ENCODE data around the gene BARHL1. TPM values are rescaled to one million over a fixed set of nuclear protein-coding genes. Genes with fewer than 3 reads are reported as not detected.

BARHL1 gene
- total RNA-seq, 2 donors from 2014 or later, result not detected

DNA sequence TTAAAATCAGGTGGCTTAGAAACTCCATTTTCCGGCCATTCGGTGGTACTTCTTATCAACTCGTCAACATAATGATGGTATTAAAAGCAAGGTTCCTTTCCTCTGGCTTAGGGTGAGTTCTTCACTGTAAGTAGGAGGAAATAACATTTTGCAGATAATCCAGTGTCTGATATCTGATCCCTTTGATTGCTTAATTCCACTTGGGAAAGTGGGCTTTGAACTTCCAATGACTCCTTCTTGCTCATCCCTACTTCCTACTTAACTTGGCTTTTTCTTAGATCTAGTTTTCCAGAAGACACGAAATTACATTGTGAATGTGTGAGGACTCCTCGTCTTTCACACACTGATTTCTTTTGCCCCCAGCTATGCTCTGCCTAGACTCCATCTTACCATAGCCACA lies 55.8 kb downstream of the BARHL1 start:
- H3K27me3 ChIP-seq (replicated peaks; ENCODE audit: insufficient read depth), result no peaks in the 10 kb centered on the region
- peaks cover 8% of the 10 kb centered on the region for H3K4me1 ChIP-seq (replicated peaks)
- no peak for TF ChIP-seq POLR2A (IDR thresholded peaks at IDR 0.05)
- TF ChIP-seq, protein P1, sequence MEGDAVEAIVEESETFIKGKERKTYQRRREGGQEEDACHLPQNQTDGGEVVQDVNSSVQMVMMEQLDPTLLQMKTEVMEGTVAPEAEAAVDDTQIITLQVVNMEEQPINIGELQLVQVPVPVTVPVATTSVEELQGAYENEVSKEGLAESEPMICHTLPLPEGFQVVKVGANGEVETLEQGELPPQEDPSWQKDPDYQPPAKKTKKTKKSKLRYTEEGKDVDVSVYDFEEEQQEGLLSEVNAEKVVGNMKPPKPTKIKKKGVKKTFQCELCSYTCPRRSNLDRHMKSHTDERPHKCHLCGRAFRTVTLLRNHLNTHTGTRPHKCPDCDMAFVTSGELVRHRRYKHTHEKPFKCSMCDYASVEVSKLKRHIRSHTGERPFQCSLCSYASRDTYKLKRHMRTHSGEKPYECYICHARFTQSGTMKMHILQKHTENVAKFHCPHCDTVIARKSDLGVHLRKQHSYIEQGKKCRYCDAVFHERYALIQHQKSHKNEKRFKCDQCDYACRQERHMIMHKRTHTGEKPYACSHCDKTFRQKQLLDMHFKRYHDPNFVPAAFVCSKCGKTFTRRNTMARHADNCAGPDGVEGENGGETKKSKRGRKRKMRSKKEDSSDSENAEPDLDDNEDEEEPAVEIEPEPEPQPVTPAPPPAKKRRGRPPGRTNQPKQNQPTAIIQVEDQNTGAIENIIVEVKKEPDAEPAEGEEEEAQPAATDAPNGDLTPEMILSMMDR (IDR thresholded peaks at IDR 0.05), result no peak
- no peak for TF ChIP-seq POLR2AphosphoS5 (IDR thresholded peaks at IDR 0.05)
- intact Hi-C loops (cut with DNase I), result no loop called here
- H3K36me3 ChIP-seq, result no peaks in the 10 kb centered on the region
- no peak for DNase-seq (ENCODE audit: low spot score)
- 83% methylated on average over 5 of the region's 5 CpGs for WGBS
- H3K4me3 ChIP-seq, result no peak overlapping the region
- H3K27ac ChIP-seq, result peak overlapping the region; percentile 80
- no peaks in the 10 kb centered on the region for H3K9me3 ChIP-seq

DNA sequence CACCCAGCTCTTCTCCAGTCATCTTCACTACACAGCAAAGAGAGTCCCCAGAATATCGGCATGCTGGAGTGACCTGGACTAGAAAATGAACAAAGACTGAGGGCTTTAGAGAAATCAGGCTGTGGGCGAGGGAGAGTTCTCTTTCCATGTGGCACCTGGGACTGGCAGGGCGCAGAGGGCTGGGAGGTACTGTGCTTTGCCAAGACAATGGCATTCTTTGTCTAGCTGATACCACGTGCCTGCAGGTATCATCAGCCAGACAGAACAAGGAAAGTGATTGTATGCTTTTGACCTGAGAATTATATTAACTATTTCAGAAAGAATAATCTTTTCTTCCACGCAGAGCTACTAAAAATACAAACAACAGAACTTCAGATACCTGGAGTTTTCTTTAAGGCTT lies 56.9 kb downstream of the BARHL1 start:
- Histone ChIP-seq H3K36me3 (peaks cover 0 to 1% of the 10 kb centered on the region in 2 donors), H3K27ac (peak overlapping the region; percentile 48 to 80), H3K4me3 (no peak overlapping the region), H3K9me3 (no peaks in the 10 kb centered on the region), H3K27me3 (replicated peaks; ENCODE audit: insufficient read depth) (no peaks in the 10 kb centered on the region), H3K4me1 (replicated peaks) (peaks cover 8% of the 10 kb centered on the region)
- intact Hi-C loops (cut with DNase I), result no loop called here
- peak; percentile 82 for TF ChIP-seq POLR2AphosphoS5 (IDR thresholded peaks at IDR 0.05)
- no peak for TF ChIP-seq POLR2A (IDR thresholded peaks at IDR 0.05)
- TF ChIP-seq, protein P1 (IDR thresholded peaks at IDR 0.05), result no peak
- WGBS, result 46% methylated on average over 5 of the region's 5 CpGs
- DNase-seq (ENCODE audit: low spot score), result peak; percentile 80

Other genes with a start within 250 kb of the BARHL1 start
- 10 to 100 TPM; 51.8 to 69.0 TPM for gene SETX, start 227.6 kb upstream of the BARHL1 start, total RNA-seq
- gene TTF1, start 175.8 kb upstream of the BARHL1 start, total RNA-seq, result 10 to 100 TPM; 11.4 to 13.3 TPM
- 1 to 10 TPM in 1 of 2 donors, not detected in 1; 2.4 TPM for gene CFAP77, start 172.4 kb upstream of the BARHL1 start, total RNA-seq
- gene DDX31, start 87.4 kb downstream of the BARHL1 start, total RNA-seq, result 10 to 100 TPM; 19.0 to 22.2 TPM
- gene GTF3C4, start 87.9 kb downstream of the BARHL1 start, total RNA-seq, result 10 to 100 TPM; 16.0 to 17.3 TPM

Data from prostate gland (tissue), 2 donors.